Subcutaneous abdominal adipose tissue (tissue), 5 donors: ENCODE measurements around the gene WNK4.
"Not testable (repeated sequence)": the region's sequence is repeated elsewhere in the genome, so short reads cannot be mapped to it uniquely, and the experiment has no call there.

Source experiments
- H3K27ac ChIP-seq: one replicate; pipeline ENCODE4 v1.7.0; 2013; ENCODE audit warnings: low read depth, mild to moderate bottlenecking, inconsistent platforms, low read length, moderate library complexity
- H3K27me3 ChIP-seq, 5 donors: one replicate each; pipeline ENCODE4 v1.7.0; 2013; ENCODE audit warnings: low read length in 5 of 5, inconsistent platforms in 1 of 5; ENCODE audit not compliant: control insufficient read depth in 5 of 5, insufficient read depth in 4 of 5
- H3K36me3 ChIP-seq, 5 donors: one replicate each; pipeline ENCODE4 v1.7.0; 2013; ENCODE audit warnings: low read length in 5 of 5; ENCODE audit not compliant: control insufficient read depth in 5 of 5, insufficient read depth in 5 of 5
- H3K4me1 ChIP-seq, 5 donors: one replicate each; pipeline ENCODE4 v1.7.0; 2013; ENCODE audit warnings: low read length in 5 of 5, mild to moderate bottlenecking in 3 of 5, moderate library complexity in 1 of 5; ENCODE audit not compliant: control insufficient read depth in 5 of 5, insufficient read depth in 5 of 5
- H3K4me3 ChIP-seq, 5 donors: one replicate each; pipeline ENCODE4 v1.7.0; 2013; ENCODE audit warnings: low read length in 5 of 5, low read depth in 1 of 5
- H3K9ac ChIP-seq, 5 donors: one replicate each; pipeline ENCODE4 v1.7.0; 2013; ENCODE audit warnings: low read length in 5 of 5, mild to moderate bottlenecking in 4 of 5, moderate library complexity in 3 of 5
- H3K9me3 ChIP-seq, 5 donors: one replicate each; pipeline ENCODE4 v1.7.0; 2013; ENCODE audit warnings: low read length in 5 of 5; ENCODE audit not compliant: control insufficient read depth in 5 of 5
- donor health status: healthy.
- donor health status: healthy.
- donor health status: healthy.
- donor health status: healthy.
- donor health status: healthy.

Gene WNK4

DNA sequence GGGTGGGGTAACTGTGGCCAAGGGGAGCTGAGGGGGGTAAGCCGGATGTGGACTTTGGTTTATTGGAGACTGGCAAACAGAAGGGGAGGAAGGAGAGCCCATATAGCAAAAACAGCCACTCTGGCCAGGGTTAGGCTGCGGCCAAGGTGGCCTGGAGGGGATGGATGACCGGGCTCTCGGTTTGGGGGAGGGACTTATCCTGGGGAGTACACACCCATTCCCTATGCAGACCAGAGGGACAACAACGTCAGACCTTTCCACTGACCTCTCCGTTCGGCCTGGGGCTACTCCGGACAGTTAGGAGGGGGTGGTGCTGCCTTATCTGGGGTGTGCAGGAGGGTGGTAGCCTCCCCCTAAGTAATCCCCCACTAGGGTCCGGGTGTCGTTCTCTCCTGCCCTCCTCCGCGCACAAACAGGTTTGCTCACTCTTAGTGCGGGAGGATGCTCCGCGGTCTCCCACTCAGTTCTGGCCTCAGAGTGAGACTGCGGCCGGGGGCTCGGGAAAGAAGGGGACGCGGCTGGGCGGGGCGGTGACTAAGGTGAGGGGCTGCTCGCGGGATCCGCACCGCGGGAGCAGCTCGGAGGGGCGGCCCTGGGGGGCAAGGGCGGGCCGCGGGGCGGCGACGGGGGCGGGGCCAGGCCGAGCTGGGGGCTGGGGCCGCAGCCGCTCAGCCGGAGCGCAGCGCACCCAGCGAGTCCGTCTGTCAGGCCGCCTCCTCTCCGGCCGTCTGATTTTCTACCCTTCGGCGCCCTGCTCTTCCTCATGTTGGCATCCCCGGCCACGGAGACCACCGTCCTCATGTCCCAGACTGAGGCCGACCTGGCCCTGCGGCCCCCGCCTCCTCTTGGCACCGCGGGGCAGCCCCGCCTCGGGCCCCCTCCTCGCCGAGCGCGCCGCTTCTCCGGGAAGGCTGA lies at the start of gene WNK4:
Gene WNK4 (plus strand): TSS at position 675 of the 915 bp plus-strand sequence. CDS start 89 bp downstream, at position 764.
- Histone ChIP-seq H3K9me3 (no peaks in the 10 kb centered on the region), H3K27me3 (peaks cover 39 to 55% (median 46%) of the 10 kb centered on the region in 5 donors), H3K4me1 (peaks cover 1 to 31% (median 29%) of the 10 kb centered on the region in 5 donors), H3K27ac (no peak within 1 kb of the TSS), H3K9ac (no peak within 1 kb of the TSS), H3K36me3 (peaks cover 5 to 47% (median 36%) of the 10 kb centered on the region in 5 donors), H3K4me3 (peak within 1 kb of the TSS in 2 of 5 donors; percentile 26 to 41)

DNA sequence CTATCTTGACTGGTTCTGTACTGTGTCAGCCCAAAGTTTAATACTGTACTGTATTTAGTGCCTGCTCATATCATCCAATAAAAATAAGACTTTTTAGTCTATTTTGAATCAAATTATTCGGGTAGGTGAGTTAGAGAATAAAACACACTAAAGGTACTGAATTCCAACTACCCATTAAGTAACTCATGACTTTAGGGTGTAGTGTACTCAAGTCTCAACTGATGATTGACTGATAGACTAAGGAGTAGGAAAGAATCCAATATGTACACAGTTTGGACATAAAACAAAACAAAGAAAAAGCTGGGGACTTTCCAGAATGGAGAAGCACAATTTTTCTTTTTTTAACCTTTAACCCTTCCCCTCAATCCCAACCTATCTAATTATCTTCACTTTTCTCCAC lies 39.7 kb upstream of the WNK4 start:
- H3K9ac ChIP-seq = no peak overlapping the region
- H3K27me3 ChIP-seq = no peaks in the 10 kb centered on the region
- H3K9me3 ChIP-seq = no peaks in the 10 kb centered on the region
- H3K27ac ChIP-seq = peak overlapping the region; percentile 93
- peaks cover 0 to 66% (median 41%) of the 10 kb centered on the region in 5 donors for H3K4me1 ChIP-seq
- peaks cover 0 to 5% (median 0%) of the 10 kb centered on the region in 5 donors for H3K36me3 ChIP-seq
- H3K4me3 ChIP-seq = no peak overlapping the region

DNA sequence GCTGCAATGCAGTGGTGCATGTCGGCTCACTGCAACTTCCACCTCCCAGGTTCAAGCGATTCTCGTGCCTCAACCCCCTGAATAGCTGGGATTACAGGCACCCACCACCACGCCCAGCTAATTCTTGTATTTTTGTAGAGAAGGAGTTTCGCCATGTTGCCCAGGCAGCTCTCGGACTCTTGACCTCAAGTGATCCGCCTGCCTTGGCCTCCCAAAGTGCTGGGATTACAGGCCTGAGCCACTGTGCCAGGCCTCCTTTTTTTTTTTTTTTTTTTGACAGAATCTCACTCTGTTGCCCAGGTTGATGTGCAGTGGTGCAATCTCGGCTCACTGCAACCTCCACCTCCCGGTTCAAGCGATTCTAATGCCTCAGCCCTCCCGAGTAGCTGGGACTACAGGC lies 37.5 kb upstream of the WNK4 start:
- peak overlapping the region; percentile 93 for H3K27ac ChIP-seq

DNA sequence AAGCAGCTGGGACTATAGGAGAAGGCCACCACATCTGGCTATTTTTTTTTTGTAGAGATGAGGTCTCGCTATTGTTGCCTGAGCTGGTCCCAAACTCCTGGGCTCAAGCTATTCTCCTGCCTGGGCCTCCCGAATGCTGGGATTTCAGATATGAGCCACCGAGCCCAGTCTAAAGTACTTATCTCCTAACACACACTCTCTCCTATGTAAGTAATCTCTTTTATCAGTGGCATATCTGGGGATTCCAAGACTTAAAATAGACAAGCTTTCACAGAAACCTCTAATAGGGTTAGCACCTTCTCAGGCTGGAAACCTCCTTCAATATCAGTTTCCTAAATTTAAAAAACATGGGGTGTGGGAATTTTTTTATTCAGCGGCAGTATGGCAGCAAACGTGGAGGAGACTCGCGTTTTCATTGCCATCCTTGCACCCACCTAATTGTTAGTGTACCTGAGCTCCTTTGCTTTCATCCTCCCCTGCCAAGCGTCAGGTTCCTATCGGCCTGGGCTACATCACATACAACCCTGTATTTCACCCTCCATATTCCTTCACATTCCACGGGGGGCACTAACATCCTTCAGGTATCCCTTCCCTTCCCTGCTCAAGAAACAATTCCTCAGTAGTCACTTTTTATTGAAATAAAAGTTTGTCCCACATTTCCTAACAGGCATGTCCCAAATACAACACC lies 36.7 kb upstream of the WNK4 start:
- peak overlapping the region; percentile 39 to 87 (median 81) for H3K9ac ChIP-seq
- peak overlapping the region; percentile 93 for H3K27ac ChIP-seq

More for the DNA sequence above, 37.5 kb upstream of the WNK4 start:
- H3K4me3 ChIP-seq, H3K27me3 ChIP-seq, H3K36me3 ChIP-seq, H3K9me3 ChIP-seq: not testable (repeated sequence)
- H3K9ac ChIP-seq = peak overlapping the region in 1 of 5 donors; percentile 77
- H3K4me1 ChIP-seq = peaks cover 4 to 55% (median 42%) of the 10 kb centered on the region in 5 donors

DNA sequence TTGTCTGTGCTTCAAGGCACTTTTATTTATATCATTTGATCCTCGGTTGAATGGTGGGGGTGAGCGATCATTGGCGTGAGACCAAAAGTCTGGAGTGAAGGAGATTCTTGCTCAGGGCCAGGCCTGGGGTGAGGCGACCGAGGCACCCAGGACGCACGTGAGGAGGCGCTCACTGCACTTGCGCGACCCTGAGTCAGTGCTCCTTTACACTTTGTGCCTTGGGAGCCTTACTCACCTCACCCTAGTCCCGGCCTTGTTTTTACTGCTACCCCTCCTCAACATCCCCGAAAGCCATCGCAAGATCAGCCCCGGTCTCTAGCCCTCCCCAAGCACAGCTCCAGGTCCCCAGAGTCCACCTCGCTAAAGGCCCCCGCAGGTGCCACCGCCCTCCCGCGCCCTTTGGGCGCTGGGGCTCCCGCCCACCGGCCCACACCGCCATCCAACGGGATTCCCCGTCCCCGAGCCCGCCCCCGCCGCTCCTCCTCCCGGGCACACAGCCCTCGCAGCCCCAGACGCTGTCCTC lies 36.1 kb upstream of the WNK4 start:
- Histone ChIP-seq H3K27me3 (no peaks in the 10 kb centered on the region), H3K4me3 (peak overlapping the region; percentile 72 to 85 (median 81)), H3K9ac (peak overlapping the region; percentile 39 to 87 (median 81)), H3K36me3 (peaks cover 0 to 5% (median 0%) of the 10 kb centered on the region in 5 donors), H3K27ac (peak overlapping the region; percentile 93), H3K9me3 (no peaks in the 10 kb centered on the region), H3K4me1 (peaks cover 11 to 64% (median 56%) of the 10 kb centered on the region in 5 donors)

More for the DNA sequence above, 36.7 kb upstream of the WNK4 start:
- Histone ChIP-seq H3K4me3 (peak overlapping the region; percentile 72 to 85 (median 81)), H3K27me3 (no peaks in the 10 kb centered on the region), H3K4me1 (peaks cover 7 to 63% (median 50%) of the 10 kb centered on the region in 5 donors), H3K9me3 (no peaks in the 10 kb centered on the region), H3K36me3 (peaks cover 0 to 5% (median 0%) of the 10 kb centered on the region in 5 donors)

DNA sequence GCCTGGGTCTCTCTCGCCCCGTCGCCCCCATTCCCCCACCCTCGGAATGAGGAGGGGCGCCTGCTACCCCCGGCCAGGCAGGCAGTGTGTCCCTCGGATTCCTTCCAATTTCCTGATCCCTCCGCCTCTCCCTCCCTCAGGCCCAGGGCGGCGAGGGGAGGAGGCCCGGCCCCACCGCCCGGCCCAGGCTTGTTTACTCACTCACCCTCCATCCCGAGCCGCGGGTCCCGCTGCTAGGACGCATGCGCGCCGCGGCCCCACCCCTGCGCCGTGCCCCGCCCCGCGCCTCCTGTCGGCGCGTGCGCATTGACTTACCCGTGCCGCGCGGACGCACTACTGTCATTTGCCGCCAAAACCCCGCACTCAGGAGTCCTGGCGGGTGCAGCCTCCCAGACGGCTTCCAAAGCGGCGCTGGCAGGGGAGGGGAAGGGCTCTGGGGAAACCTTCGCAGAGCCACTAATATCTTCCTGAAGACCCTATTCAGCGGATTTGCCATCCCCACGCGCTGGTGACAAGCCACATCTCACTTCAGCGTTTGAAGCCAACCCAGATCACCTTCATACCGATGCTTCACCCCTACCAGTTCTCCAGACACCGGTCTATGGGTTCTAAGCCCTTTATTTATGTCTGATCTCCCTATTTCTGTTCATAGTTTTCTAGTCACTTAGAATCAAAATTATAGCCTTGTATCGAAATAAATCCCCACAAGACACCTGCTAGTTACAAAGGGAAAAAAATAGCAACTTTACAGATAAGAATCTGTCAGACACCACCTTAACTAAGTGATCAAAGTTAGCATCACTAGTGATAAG lies 35.4 kb upstream of the WNK4 start, which contains the start of gene EZH1:
Gene EZH1 (minus strand): TSS at position 235 of the 812 bp plus-strand sequence. CDS start 16,099 bp downstream, outside the sequence.
- peaks cover 14 to 67% (median 58%) of the 10 kb centered on the region in 5 donors for H3K4me1 ChIP-seq
- peak within 1 kb of the TSS; percentile 72 to 85 (median 81) for H3K4me3 ChIP-seq
- peak within 1 kb of the TSS; percentile 39 to 87 (median 81) for H3K9ac ChIP-seq
- no peaks in the 10 kb centered on the region for H3K27me3 ChIP-seq
- no peaks in the 10 kb centered on the region for H3K9me3 ChIP-seq
- H3K36me3 ChIP-seq = peaks cover 0 to 5% (median 0%) of the 10 kb centered on the region in 5 donors
- peak within 1 kb of the TSS; percentile 93 for H3K27ac ChIP-seq

DNA sequence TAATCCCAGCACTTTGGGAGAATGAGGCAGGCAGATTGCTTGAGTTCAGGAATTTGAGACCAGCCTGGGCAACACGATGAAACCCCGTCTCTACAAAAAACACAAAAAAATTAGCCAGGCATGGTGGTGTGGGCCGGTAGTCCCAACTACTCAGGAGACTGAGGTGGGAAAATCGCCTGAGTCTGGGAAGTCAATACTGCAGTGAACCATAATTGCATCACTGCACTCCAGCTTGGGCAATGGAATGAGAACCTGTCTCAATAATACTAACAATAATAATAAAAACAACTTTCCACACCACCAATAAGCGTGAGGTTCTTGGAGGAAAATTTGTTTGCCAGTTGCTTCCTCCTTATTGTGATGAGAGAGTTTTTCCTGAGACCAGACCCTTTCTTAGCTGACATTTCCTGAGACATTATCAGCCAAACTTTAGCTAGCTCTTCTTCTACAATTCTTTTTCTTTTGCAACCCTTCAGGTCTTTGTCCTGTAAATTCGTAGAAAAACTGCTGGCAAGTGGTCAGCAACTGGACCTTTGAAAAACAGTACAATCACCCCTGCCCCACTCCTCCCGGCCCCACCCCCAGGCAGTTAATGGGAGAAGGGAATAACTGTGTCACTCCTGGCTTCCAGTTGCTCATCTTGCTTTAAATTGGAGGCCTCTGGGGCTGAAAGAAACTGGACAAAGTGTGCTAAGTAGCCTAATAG lies 32.1 kb upstream of the WNK4 start:
- H3K4me1 ChIP-seq = peaks cover 25 to 61% (median 57%) of the 10 kb centered on the region in 5 donors
- no peaks in the 10 kb centered on the region for H3K36me3 ChIP-seq
- peak overlapping the region in 3 of 5 donors; percentile 49 to 58 (median 55) for H3K9ac ChIP-seq
- H3K27ac ChIP-seq = peak overlapping the region; percentile 97
- H3K4me3 ChIP-seq = peak overlapping the region in 1 of 5 donors; percentile 11
- no peaks in the 10 kb centered on the region for H3K9me3 ChIP-seq
- no peaks in the 10 kb centered on the region for H3K27me3 ChIP-seq

DNA sequence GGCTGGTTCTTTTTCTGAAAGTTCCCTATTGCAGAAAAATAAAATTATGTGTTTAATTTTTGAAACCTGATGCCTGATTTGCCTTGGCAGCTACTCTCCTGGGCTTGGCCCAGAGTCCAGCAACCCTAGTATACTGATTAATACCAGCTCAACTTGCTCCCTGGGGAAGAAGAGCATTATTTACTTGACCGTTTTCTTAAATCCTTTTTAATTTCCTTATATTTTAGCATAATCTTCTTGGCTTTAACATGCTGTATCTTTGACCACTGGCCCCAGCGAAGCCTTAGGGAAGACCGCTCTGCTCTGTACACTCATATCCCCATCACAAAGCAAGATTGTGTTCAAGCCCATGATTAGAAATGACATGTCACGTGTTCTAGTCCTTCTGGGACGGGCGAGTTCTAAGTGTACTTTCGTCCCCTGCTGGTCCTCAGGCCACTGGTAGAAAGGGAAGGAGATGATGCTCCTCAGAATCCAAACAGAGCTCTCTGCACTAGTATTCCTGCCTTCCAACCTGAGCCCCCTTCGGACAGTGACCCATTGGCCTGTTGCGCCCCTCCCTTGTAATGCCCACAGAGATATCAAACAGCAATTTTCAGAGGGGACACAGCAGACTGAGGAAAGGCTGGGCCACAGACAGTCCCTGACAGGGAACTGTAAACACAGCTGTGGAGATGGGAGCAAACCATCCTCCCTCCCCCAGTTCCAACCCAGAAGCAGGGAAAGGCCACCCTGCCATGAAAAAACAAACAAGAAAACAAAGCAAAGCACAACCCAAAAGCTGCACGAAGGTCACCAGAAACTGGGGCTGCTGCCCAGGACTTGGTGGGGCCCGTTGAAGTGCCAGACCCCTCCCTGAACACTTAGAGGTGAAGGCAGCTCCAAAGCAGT lies 31.3 kb upstream of the WNK4 start:
- H3K9ac ChIP-seq = peak overlapping the region in 3 of 5 donors; percentile 55 to 84 (median 59)
- peak overlapping the region; percentile 97 for H3K27ac ChIP-seq

More for the DNA sequence above, 31.3 kb upstream of the WNK4 start:
- Histone ChIP-seq H3K4me1 (peaks cover 25 to 53% (median 49%) of the 10 kb centered on the region in 5 donors), H3K27me3 (no peaks in the 10 kb centered on the region), H3K9me3 (no peaks in the 10 kb centered on the region), H3K4me3 (peak overlapping the region in 2 of 5 donors; percentile 11 to 37), H3K36me3 (no peaks in the 10 kb centered on the region)
